Naive B cell (primary cell): Measurements from ENCODE around the gene PRR5. TPM values are rescaled to one million over a fixed set of nuclear protein-coding genes. Genes with fewer than 3 reads are reported as not detected.
"Not testable (repeated sequence)": the region's sequence is repeated elsewhere in the genome, so short reads cannot be mapped to it uniquely, and the experiment has no call there.

Experiments
- ATAC-seq, 2 donors: fragments of 150-1000 bp; cut with Tn5 transposase; 2 replicates each; pipeline ENCODE4 v1.10.0; 2021; ENCODE audit warnings: low read depth in 2 of 2, mild to moderate bottlenecking in 2 of 2, moderate library complexity in 2 of 2
- DNase-seq: peaks from one replicate; pipeline ENCODE4 v3.0.0; 2022
- H3K27ac Mint-ChIP-seq, 6 donors: one replicate each; pipeline ENCODE4 v1.8.0; 2020 to 2022; ENCODE audit warnings: mild to moderate bottlenecking in 6 of 6, mixed read lengths in 6 of 6, moderate library complexity in 5 of 6, inconsistent platforms in 2 of 6
- H3K27me3 Mint-ChIP-seq, 3 donors: one replicate each; pipeline ENCODE4 v1.8.0; 2021 to 2022; ENCODE audit warnings: mixed read lengths in 3 of 3, mild to moderate bottlenecking in 1 of 3
- H3K36me3 Mint-ChIP-seq, 2 donors: one replicate each; pipeline ENCODE4 v1.8.0; 2020 to 2022; ENCODE audit warnings: mixed read lengths in 2 of 2, inconsistent platforms in 1 of 2, mild to moderate bottlenecking in 1 of 2
- H3K4me1 Mint-ChIP-seq, 3 donors: one replicate each; pipeline ENCODE4 v1.8.0; 2020 to 2022; ENCODE audit warnings: mixed read lengths in 3 of 3, inconsistent platforms in 1 of 3, mild to moderate bottlenecking in 1 of 3, moderate library complexity in 1 of 3
- H3K4me3 Mint-ChIP-seq, 8 donors: one replicate each; pipeline ENCODE4 v1.8.0; 2020 to 2022; ENCODE audit warnings: mild to moderate bottlenecking in 8 of 8, mixed read lengths in 8 of 8, moderate library complexity in 8 of 8, inconsistent platforms in 2 of 8
- H3K9me3 Mint-ChIP-seq, 7 donors: one replicate each; pipeline ENCODE4 v1.8.0; 2020 to 2022; ENCODE audit warnings: mixed read lengths in 7 of 7, mild to moderate bottlenecking in 5 of 7, inconsistent platforms in 2 of 7, moderate library complexity in 1 of 7
- polyA plus RNA-seq, 6 donors: library from polyadenylated mRNA; unstranded; fragments of 300-500 nt; fragmentation: Illumina TruSeq; gene quantifications; one replicate each; pipeline ENCODE4 v1.2.3, GENCODE V29; 2021; ENCODE audit warnings: low read depth in 6 of 6

PRR5 gene
- polyA plus RNA-seq, 6 donors from 2014 or later: 5.4 to 10.9 (median 7.6) TPM

GRCh38 chr22:44667276-44667675, 34.7 kb upstream of the PRR5 start:
- Mint-ChIP-seq H3K4me1 (peaks cover 8 to 37% (median 30%) of the 10 kb centered on the region in 3 donors), H3K27me3 (peaks cover 15 to 44% (median 24%) of the 10 kb centered on the region in 3 donors)

DNA sequence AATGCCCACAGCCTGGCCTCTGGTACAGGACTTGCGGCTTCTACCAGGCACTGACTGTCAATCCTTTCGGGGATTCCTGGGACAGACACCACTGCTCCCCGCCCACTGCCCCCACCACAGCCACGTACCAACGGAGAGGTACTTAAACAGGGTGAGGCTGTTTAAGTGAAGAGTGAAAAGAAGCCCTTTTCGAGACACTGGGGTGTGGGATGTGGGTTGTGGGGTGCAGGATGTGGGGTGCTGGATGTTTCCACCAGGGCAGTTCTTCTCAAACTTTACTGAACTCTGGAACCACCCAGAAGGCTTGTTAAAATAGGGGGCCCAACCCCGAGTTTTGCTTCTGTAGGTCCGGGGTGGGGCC, 34.2 kb upstream of the PRR5 start:
- peaks cover 0 to 6% of the 10 kb centered on the region in 2 donors for H3K36me3 Mint-ChIP-seq
- peak overlapping the region in 1 of 6 donors; percentile 1 for H3K27ac Mint-ChIP-seq
- DNase-seq (no peak), ATAC-seq (peak in 1 of 2 donors; percentile 17)
- H3K9me3 Mint-ChIP-seq: no peaks in the 10 kb centered on the region
- H3K27me3 Mint-ChIP-seq: peaks cover 16 to 48% (median 24%) of the 10 kb centered on the region in 3 donors
- peak overlapping the region; percentile 65 to 91 (median 78) for H3K4me3 Mint-ChIP-seq
- H3K4me1 Mint-ChIP-seq: peaks cover 8 to 37% (median 30%) of the 10 kb centered on the region in 3 donors

More at GRCh38 chr22:44667276-44667675, 34.7 kb upstream of the PRR5 start:
- Mint-ChIP-seq H3K27ac (peak overlapping the region in 2 of 6 donors; percentile 1 to 27), H3K4me3 (peak overlapping the region; percentile 65 to 91 (median 78)), H3K36me3 (peaks cover 0 to 6% of the 10 kb centered on the region in 2 donors), H3K9me3 (no peaks in the 10 kb centered on the region)
- ATAC-seq (no peak), DNase-seq (no peak)

DNA sequence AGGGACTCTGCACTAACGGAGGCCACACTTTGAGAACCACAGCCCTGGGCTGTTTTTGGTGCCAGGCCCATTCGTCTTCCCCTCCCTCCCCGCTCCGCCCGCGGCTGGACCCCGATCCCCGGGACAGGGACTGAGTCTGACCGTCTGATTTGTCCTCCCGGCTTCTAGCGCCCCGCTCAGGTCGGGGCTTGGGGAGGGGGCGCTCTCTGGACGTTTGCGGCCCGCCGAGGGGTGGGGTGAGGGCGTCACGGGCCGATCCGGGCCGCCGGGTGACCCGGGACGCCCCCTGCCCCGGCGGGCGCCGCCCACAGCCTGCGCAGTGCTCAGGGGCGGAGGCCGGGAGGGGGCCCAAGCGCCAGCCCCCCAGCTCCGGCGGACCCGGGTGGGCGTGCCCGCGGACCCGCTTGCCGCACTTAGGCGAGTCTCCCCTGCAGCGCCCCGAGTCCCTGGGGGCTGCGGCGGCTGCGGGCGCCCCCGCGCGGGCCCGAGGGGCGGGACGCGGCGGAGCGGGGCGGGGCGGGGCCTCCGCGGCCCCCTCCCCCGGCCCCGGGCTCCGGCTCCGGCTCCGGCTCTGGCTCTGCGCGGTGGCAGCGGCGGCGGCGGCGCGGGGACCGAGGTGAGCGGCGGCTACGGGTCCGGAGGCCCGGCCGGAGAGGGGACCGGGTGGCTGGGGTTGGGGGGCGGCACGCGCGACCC, 33.7 kb upstream of the PRR5 start:
- H3K9me3 Mint-ChIP-seq: no peaks in the 10 kb centered on the region
- H3K36me3 Mint-ChIP-seq: peaks cover 0 to 6% of the 10 kb centered on the region in 2 donors
- H3K27ac Mint-ChIP-seq: no peak overlapping the region
- ATAC-seq (peak; percentile 65 to 68), DNase-seq (peak; percentile 35)
- H3K4me1 Mint-ChIP-seq: peaks cover 8 to 37% (median 30%) of the 10 kb centered on the region in 3 donors
- peak overlapping the region; percentile 65 to 91 (median 78) for H3K4me3 Mint-ChIP-seq
- H3K27me3 Mint-ChIP-seq: peaks cover 18 to 49% (median 26%) of the 10 kb centered on the region in 3 donors

DNA sequence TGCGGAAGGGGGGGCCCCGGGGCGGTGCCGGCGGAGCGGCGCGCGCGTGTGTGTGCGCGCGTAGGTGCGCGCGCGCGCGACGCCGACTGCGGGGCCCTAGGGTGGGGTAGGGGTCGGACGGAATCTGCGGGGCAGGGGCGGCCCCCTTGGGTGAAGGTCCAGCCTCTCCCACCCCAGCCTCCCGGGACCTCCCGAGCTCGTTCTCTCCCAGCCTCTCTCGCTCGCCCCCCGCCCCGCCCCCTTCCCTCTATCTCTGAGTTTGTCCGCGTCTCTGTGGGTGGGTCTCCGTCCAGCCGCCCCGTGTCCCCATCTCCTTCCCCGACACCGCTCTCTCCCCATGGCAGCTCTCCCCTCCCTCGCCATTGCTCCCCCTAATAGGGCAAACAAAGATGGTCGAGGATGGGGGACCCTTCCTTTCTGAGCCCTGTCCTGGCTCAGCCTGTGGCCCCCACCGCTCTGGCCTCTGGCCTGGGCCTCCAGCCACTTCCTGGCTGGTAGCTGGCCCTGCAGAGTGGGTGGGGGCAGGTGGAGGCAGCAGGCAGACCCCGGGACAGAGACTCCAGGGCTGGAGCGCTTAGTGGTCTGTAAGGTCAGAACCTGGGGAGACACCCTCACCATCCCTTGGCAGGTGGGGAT, 33.0 kb upstream of the PRR5 start:
- peaks cover 0 to 6% of the 10 kb centered on the region in 2 donors for H3K36me3 Mint-ChIP-seq
- no peak for DNase-seq
- H3K9me3 Mint-ChIP-seq: no peaks in the 10 kb centered on the region
- peak overlapping the region in 1 of 6 donors; percentile 68 for H3K27ac Mint-ChIP-seq
- peaks cover 6 to 31% (median 23%) of the 10 kb centered on the region in 3 donors for H3K4me1 Mint-ChIP-seq
- H3K4me3 Mint-ChIP-seq: peak overlapping the region in 7 of 8 donors; percentile 65 to 84 (median 74)
- peaks cover 24 to 56% (median 32%) of the 10 kb centered on the region in 3 donors for H3K27me3 Mint-ChIP-seq
- peak in 1 of 2 donors; percentile 17 for ATAC-seq

DNA sequence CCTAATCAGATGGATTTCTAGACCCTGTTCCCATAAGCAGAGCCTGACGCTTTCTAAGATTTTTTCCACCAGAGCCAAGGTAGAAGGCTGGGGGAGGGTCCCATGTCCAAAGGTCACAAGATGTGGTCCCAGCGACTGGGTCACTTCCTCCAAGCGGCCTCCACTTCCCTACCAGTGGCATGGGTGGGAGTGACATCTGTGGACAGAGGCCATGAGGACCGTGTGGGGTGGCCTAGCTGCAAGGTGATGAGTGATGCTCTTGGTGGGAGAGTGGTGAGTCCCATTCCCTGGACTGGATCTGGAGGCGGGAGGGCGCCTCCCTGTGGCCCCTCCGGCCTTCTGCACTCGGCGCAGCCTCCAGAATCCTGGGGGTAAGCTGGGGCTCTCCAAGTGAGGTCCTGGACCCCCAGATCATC, 32.4 kb upstream of the PRR5 start:
- H3K4me3 Mint-ChIP-seq: peak overlapping the region; percentile 48 to 84 (median 74)
- H3K27me3 Mint-ChIP-seq: peaks cover 24 to 58% (median 32%) of the 10 kb centered on the region in 3 donors
- DNase-seq (no peak), ATAC-seq (no peak)
- peaks cover 4 to 25% (median 19%) of the 10 kb centered on the region in 3 donors for H3K4me1 Mint-ChIP-seq
- H3K9me3 Mint-ChIP-seq: no peaks in the 10 kb centered on the region
- peaks cover 0 to 6% of the 10 kb centered on the region in 2 donors for H3K36me3 Mint-ChIP-seq
- no peak overlapping the region for H3K27ac Mint-ChIP-seq

DNA sequence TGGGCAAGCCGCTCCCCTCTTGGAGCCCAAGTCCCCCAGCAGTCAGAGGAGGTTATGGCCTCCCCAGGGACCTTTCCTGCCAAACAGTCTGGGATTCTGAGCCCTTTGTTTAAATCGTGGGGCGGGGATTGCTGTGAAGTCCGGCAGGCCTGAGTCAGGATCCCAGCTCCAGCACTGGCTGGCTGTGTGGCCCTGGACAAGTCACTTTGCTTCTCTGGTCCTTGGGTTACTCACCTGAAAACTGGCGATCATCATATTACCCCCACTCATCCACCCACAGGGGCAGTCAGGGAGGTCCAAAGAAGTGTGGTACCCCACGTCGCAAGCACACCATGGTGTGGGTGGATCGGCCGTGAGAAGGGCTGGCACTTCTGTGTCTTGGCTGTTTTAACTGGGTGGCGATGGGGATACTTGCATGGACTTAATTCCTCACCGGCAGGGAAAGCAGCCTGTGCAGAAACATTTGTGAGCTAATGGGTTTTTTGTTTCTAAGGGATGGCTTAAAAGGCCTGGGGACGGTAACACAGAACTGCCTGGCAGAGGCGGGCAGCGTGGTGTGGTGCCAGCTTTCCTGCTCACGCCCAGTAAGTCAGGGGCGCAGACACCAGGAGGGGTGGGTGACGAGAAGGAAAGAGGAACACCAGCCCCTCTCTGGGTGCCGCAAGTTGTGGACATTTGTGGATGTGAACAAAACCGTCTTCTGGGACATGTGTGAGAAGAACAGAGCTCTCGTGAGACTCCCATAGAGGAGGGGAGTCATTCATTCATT, 31.6 kb upstream of the PRR5 start:
- peaks cover 28 to 61% (median 35%) of the 10 kb centered on the region in 3 donors for H3K27me3 Mint-ChIP-seq
- H3K4me1 Mint-ChIP-seq: peaks cover 4 to 17% (median 11%) of the 10 kb centered on the region in 3 donors
- H3K36me3 Mint-ChIP-seq: peaks cover 0 to 6% of the 10 kb centered on the region in 2 donors
- H3K4me3 Mint-ChIP-seq: peak overlapping the region in 7 of 8 donors; percentile 32 to 84 (median 48)
- no peaks in the 10 kb centered on the region for H3K9me3 Mint-ChIP-seq
- peak overlapping the region in 1 of 6 donors; percentile 20 for H3K27ac Mint-ChIP-seq
- DNase-seq: no peak
- ATAC-seq: no peak

DNA sequence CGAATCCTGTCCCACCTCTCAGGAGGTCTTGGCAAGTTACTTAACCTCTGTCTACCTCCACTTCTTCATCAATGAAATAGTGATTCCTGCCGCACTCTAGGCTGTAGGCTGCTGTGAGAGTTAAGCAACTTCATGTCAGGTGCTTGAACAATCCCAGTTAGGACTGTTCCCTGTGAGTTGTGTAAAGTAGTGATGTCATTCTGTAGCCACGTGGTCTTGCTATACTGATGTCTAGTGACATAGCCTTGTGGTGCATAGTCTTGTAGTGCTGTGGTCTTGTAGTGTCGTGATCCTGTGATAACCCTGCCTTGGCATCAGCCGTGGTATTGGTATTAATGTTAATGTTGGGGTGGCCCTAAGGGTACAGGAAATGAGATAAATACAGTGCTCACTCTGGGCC, 30.3 kb upstream of the PRR5 start:
- Mint-ChIP-seq H3K4me1 (peaks cover 4 to 17% (median 11%) of the 10 kb centered on the region in 3 donors), H3K27me3 (peaks cover 36 to 70% (median 41%) of the 10 kb centered on the region in 3 donors), H3K36me3 (peaks cover 0 to 6% of the 10 kb centered on the region in 2 donors), H3K9me3 (no peaks in the 10 kb centered on the region), H3K27ac (no peak overlapping the region), H3K4me3 (no peak overlapping the region)
- no peak for DNase-seq
- no peak for ATAC-seq

GRCh38 chr22:44672632-44673031, 29.4 kb upstream of the PRR5 start:
- Mint-ChIP-seq H3K4me1 (peaks cover 8 to 18% (median 11%) of the 10 kb centered on the region in 3 donors), H3K9me3 (no peaks in the 10 kb centered on the region), H3K4me3 (no peak overlapping the region), H3K27ac (no peak overlapping the region), H3K36me3 (peaks cover 0 to 6% of the 10 kb centered on the region in 2 donors), H3K27me3 (peaks cover 37 to 74% (median 47%) of the 10 kb centered on the region in 3 donors)
- DNase-seq (no peak), ATAC-seq (no peak)

DNA sequence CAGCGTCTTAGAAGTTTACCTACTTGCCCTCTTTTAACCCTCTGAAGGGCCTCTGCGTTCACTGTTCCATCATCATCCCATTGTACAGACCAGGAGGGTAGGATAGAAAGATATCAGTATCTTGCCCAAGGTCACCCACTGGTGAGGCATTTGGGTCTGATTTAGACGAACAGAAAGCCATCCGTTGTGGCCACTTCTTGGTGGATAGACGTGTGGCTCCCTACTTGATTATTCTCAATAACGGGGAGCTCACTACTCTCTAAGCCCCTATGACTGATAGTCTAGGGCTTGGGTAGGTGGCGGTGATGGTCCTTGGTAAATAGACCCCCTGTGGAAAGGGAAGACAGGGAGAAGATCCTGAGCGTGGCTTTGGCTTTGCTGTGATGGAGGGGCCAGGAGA, 28.6 kb upstream of the PRR5 start:
- Mint-ChIP-seq H3K27me3 (peaks cover 35 to 76% (median 48%) of the 10 kb centered on the region in 3 donors), H3K4me1 (peaks cover 8 to 14% (median 10%) of the 10 kb centered on the region in 3 donors), H3K36me3 (peaks cover 0 to 6% of the 10 kb centered on the region in 2 donors), H3K4me3 (no peak overlapping the region), H3K27ac (no peak overlapping the region), H3K9me3 (no peaks in the 10 kb centered on the region)
- ATAC-seq (no peak), DNase-seq (no peak)

DNA sequence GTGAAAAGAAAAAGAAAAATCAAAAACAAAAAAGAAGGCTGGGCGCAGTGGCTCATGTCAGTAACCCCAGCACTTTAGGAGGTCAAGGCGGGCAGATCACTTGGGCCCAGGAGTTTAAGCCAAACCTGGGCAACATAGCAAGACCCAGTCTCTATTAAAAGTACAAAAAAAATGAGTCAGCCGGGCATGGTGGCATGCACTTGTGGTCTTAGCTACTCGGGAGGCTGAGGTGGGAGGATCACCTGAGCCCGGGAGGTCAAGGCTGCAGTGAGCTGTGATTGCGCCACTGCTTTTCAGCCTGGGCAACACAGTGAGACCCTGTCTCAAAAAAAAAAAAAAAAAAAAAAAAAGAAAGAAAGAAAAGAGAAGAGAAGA, 26.0 kb upstream of the PRR5 start:
- H3K9me3 Mint-ChIP-seq, DNase-seq, H3K36me3 Mint-ChIP-seq, H3K4me3 Mint-ChIP-seq, H3K27ac Mint-ChIP-seq, ATAC-seq: not testable (repeated sequence)
- peaks cover 4 to 14% (median 5%) of the 10 kb centered on the region in 3 donors for H3K4me1 Mint-ChIP-seq
- peaks cover 27 to 61% (median 51%) of the 10 kb centered on the region in 3 donors for H3K27me3 Mint-ChIP-seq

DNA sequence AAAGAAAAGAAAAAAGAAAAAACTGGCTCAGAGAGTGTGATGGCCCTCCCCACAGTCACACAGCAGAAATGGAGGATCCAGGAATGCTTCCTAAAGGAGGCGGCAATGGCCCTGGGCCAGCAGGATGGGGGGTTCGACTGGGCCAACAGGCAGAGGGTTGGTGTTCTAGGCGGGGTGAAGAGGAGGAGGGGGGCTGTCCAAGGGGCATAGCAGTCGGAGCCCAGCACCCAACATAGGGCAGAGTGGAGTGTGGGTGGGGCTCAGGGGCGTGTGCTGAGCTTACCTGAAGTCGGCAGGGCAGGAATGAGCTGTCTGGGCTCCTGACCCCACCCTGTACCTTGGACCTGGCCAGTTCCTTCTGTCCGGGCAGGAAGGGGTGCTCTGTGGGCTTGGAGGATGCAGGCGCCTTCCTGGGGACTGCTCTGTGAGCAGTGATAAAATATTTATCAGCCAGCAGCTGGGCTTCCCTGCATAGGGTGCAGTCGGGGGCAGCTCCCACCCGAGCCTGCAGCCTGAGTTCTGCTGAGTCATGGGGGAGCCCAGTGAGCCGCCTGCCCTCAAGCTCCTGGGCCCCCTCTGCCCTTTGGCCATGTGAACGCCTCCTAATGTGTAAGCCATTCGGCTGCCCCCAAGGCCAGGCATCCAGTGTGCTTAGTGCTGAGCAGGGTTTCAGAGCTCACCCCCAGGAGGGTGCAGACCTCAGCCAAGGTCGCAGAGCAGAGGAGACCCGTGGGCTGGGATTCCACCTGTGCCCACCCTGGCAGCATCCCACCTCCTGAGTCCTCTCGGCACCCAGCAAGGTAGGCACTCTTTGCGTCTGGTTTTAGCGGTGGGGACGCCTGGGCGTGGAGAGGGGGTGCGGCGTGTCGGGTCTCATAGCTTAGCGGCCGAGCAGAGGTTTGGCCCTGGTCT, 25.3 kb upstream of the PRR5 start:
- no peak for DNase-seq
- Mint-ChIP-seq H3K27ac (no peak overlapping the region), H3K4me3 (peak overlapping the region in 6 of 8 donors; percentile 10 to 59 (median 42)), H3K27me3 (peaks cover 22 to 57% (median 47%) of the 10 kb centered on the region in 3 donors), H3K36me3 (peaks cover 0 to 5% of the 10 kb centered on the region in 2 donors), H3K9me3 (no peaks in the 10 kb centered on the region), H3K4me1 (peaks cover 4 to 18% (median 8%) of the 10 kb centered on the region in 3 donors)
- ATAC-seq: no peak

GRCh38 chr22:44677353-44677840, 24.6 kb upstream of the PRR5 start:
- ATAC-seq (no peak), DNase-seq (no peak)
- Mint-ChIP-seq H3K4me1 (peaks cover 4 to 18% (median 10%) of the 10 kb centered on the region in 3 donors), H3K27me3 (peaks cover 18 to 57% (median 40%) of the 10 kb centered on the region in 3 donors), H3K4me3 (peak overlapping the region in 6 of 8 donors; percentile 10 to 60 (median 42)), H3K36me3 (no peaks in the 10 kb centered on the region), H3K9me3 (no peaks in the 10 kb centered on the region), H3K27ac (no peak overlapping the region)
